K562 (cell line): Measurements from ENCODE around the gene INSIG1. TPM values are rescaled to one million over a fixed set of nuclear protein-coding genes. Genes with fewer than 3 reads are reported as not detected.

Source experiments
- BCLAF1 ChIP-seq, 2 experiments: fragments of 450-650 bp in 1 of 2; IDR thresholded peaks; 2 replicates each; pipeline ENCODE4 v1.6.1; 2011 to 2017; ENCODE audit warnings: low read depth in 2 of 2, antibody characterized with exemption in 1 of 2, borderline replicate concordance in 1 of 2, low read length in 1 of 2, mild to moderate bottlenecking in 1 of 2, mixed read lengths in 1 of 2; ENCODE audit not compliant: control insufficient read depth in 1 of 2
- BCOR ChIP-seq: fragments of 450-650 bp; IDR thresholded peaks from 2 replicates; pipeline ENCODE4 v1.6.1; 2016
- BRD9 ChIP-seq: fragments of 450-650 bp; IDR thresholded peaks from 2 replicates; pipeline ENCODE4 v1.6.1; 2018; ENCODE audit warnings: low read depth; ENCODE audit not compliant: partially characterized antibody
- KDM2B ChIP-seq: fragments of 250-450 bp; sonication (Bioruptor Pico); IDR thresholded peaks from 2 replicates; pipeline ENCODE4 v1.8.0; 2021; ENCODE audit warnings: mild to moderate bottlenecking, moderate library complexity
- MIER1 ChIP-seq: fragments of 450-650 bp; IDR thresholded peaks from 2 replicates; pipeline ENCODE4 v1.6.1; 2016; ENCODE audit warnings: antibody characterized with exemption, mild to moderate bottlenecking, low read depth
- NONO ChIP-seq, 2 experiments: fragments of 200-400 bp in 1 of 2; fragments of 450-650 bp in 1 of 2; formaldehyde crosslinking in 1 of 2; IDR thresholded peaks; 2 replicates each; pipeline ENCODE4 v1.6.1; 2017; ENCODE audit warnings: low read depth in 2 of 2, mild to moderate bottlenecking in 2 of 2, moderate library complexity in 2 of 2, low read length in 1 of 2
- NR4A1 ChIP-seq, 2 experiments: fragments of 250-450 bp in 1 of 2; fragments of 450-650 bp in 1 of 2; sonication (Bioruptor Pico) in 1 of 2; IDR thresholded peaks; 2 replicates each; pipeline versions ENCODE4 v1.4.0 to v1.6.1; 2016 to 2020; ENCODE audit warnings: mild to moderate bottlenecking in 2 of 2, missing compliant biosample characterization in 1 of 2, missing genetic modification characterization in 1 of 2, moderate library complexity in 1 of 2
- PHF21A ChIP-seq: fragments of 450-650 bp; IDR thresholded peaks from 2 replicates; pipeline ENCODE4 v1.6.1; 2017; ENCODE audit warnings: low read depth, borderline replicate concordance
- PRPF4 ChIP-seq: fragments of 200-400 bp; formaldehyde crosslinking; IDR thresholded peaks from one replicate; pipeline ENCODE4 v1.6.1; 2017; ENCODE audit warnings: low read length, low read depth, mild to moderate bottlenecking; ENCODE audit not compliant: insufficient read depth, poor library complexity, severe bottlenecking
- PTBP1 ChIP-seq: fragments of 200-400 bp; formaldehyde crosslinking; IDR thresholded peaks from 2 replicates; pipeline ENCODE4 v1.6.1; 2017; ENCODE audit warnings: low read depth, low read length
- RBFOX2 ChIP-seq: fragments of 200-400 bp; formaldehyde crosslinking; IDR thresholded peaks from 2 replicates; pipeline ENCODE4 v1.6.1; 2017; ENCODE audit warnings: low read depth, mild to moderate bottlenecking, low read length, moderate library complexity
- SMARCA4 ChIP-seq: fragments of 450-650 bp; IDR thresholded peaks from 2 replicates; pipeline ENCODE4 v1.6.1; 2016
- TAF1 ChIP-seq: IDR thresholded peaks from 2 replicates; pipeline ENCODE4 v1.6.1; 2011; ENCODE audit warnings: mild to moderate bottlenecking, low read length, moderate library complexity; ENCODE audit not compliant: insufficient read depth, control insufficient read depth, severe bottlenecking; ENCODE audit errors: extremely low read depth
- TAL1 ChIP-seq: fragments of 450-650 bp; IDR thresholded peaks from 2 replicates; pipeline ENCODE4 v1.6.1; 2016; ENCODE audit warnings: mild to moderate bottlenecking
- TARDBP ChIP-seq: fragments of 450-650 bp; IDR thresholded peaks from 2 replicates; pipeline ENCODE4 v1.6.1; 2016
- TCF7 ChIP-seq: sonication (generic); IDR thresholded peaks from 2 replicates; pipeline ENCODE4 v1.6.1; 2016; ENCODE audit warnings: antibody characterized with exemption, borderline replicate concordance
- ZBTB1 ChIP-seq: sonication (generic); formaldehyde crosslinking; IDR thresholded peaks from 2 replicates; pipeline ENCODE4 v1.8.1; 2023; ENCODE audit warnings: missing genetic modification reagents, low read depth, mild to moderate bottlenecking, borderline replicate concordance
- ZFP1 ChIP-seq: fragments of 450-650 bp; formaldehyde crosslinking; IDR thresholded peaks from 2 replicates; pipeline ENCODE4 v1.4.0; 2020; ENCODE audit warnings: mild to moderate bottlenecking, mixed read lengths
- ZKSCAN1 ChIP-seq: fragments of 150-350 bp; IDR thresholded peaks from 2 replicates; pipeline ENCODE4 v1.6.1; 2016; ENCODE audit warnings: low read depth, low read length
- ZNF184 ChIP-seq: sonication (generic); formaldehyde crosslinking; IDR thresholded peaks from 2 replicates; pipeline ENCODE4 v1.5.0; 2020; ENCODE audit warnings: missing genetic modification reagents
- ZNF436 ChIP-seq: fragments of 250-450, 450-650 bp; sonication (Bioruptor Pico); formaldehyde crosslinking; IDR thresholded peaks from 2 replicates; pipeline ENCODE4 v1.7.0; 2020; ENCODE audit warnings: mild to moderate bottlenecking
- ZNF589 ChIP-seq: fragments of 200-800 bp; sonication (Bioruptor generic); IDR thresholded peaks from 2 replicates; pipeline ENCODE4 v1.6.1; 2016; ENCODE audit warnings: low read depth, missing genetic modification characterization, missing compliant biosample characterization
- ZNF668 ChIP-seq: fragments of 250-450 bp; sonication (Bioruptor Pico); IDR thresholded peaks from 2 replicates; pipeline ENCODE4 v1.8.0; 2022; ENCODE audit warnings: mild to moderate bottlenecking, inconsistent platforms
- polyA plus RNA-seq, 8 experiments: library from polyadenylated mRNA; depleted of rRNA in 4 of 8; stranded (reverse) in 5 of 8; unstranded in 3 of 8; fragments of >200 nt; fragmentation: Nextera tagmentation in 2 of 8; fragmentation: Illumina TruSeq in 1 of 8; extraction: Ambion mirVana in 2 of 8; extraction: Trizol in 1 of 8; gene quantifications; 2 replicates each; pipeline versions ENCODE4 v1.2.1 to v1.2.3, GENCODE V29; 2011 to 2014; ENCODE audit warnings: inconsistent platforms in 1 of 8, missing spikeins in 1 of 8
- total RNA-seq, 7 experiments: library from RNA; depleted of rRNA in 6 of 7; stranded (reverse); fragments of >200 nt in 6 of 7; fragmentation: Illumina TruSeq in 2 of 7; extraction: Trizol in 2 of 7; gene quantifications; 2 replicates each; pipeline versions ENCODE4 v1.2.1 to v1.2.3, GENCODE V29; 2011 to 2021; ENCODE audit warnings: low replicate concordance in 1 of 7
- TF ChIP-seq, protein P1 (sequence below): fragments of 250-450 bp; sonication (Bioruptor Pico); IDR thresholded peaks from 2 replicates; pipeline ENCODE4 v1.8.0; 2021; ENCODE audit warnings: borderline replicate concordance, mild to moderate bottlenecking, moderate library complexity; ENCODE audit not compliant: poor library complexity, severe bottlenecking
- TF ChIP-seq, protein P2 (sequence below): sonication (generic); formaldehyde crosslinking; IDR thresholded peaks from 2 replicates; pipeline ENCODE4 v1.8.0; 2022; ENCODE audit warnings: mild to moderate bottlenecking, low read depth, missing genetic modification reagents

INSIG1 gene
- total and polyA plus RNA-seq, 9 of the 15 experiments (the other 6 are each of a cell fraction or from before 2014, with no cell fraction given), result 57.1 to 787 (median 238) TPM

DNA sequence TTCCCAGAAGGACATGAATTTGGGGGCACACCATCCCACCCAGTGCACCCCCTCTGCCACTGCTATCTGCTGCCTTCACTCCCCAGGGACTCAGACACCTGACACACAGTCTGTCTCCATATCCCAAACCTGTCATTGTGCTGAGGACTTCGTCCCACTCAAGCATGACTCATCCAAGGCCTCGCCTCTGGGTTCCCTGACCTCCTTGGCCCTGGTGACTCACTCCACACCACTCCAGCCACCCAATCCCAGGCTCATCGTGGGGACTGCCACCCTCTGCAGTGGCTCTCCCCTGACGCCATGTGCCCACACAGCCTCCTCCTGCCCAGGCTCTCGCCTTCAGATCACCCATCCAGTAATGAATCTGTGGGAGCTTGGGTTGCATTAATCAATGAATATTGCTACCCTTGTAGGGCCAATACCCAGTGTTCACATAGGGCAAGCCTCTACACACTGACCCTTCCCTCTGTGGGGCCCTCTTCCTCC lies 6.6 kb upstream of the INSIG1 start (continued):
- TF ChIP-seq TCF7, result no peak
- TF ChIP-seq TARDBP, result peak; percentile 56
- TF ChIP-seq TAF1, result no peak
- TF ChIP-seq RBFOX2, result peak; percentile 44
- TF ChIP-seq MIER1, result no peak
- TF ChIP-seq BRD9, result no peak
- TF ChIP-seq KDM2B (CRISPR knock-in tag), result no peak
- peak; percentile 88 for TF ChIP-seq ZKSCAN1
- no peak for TF ChIP-seq NONO (IDR thresholded peaks at IDR 0.05; ENCODE audit: low read depth in 2 of 2, low read length in 1 of 2)
- no peak for TF ChIP-seq BCLAF1 (IDR thresholded peaks at IDR 0.05; ENCODE audit: borderline replicate concordance in 1 of 2, control insufficient read depth in 1 of 2, low read depth in 2 of 2, low read length in 1 of 2)
- no peak for TF ChIP-seq NR4A1 (CRISPR knock-in tag; IDR thresholded peaks at IDR 0.05)
- TF ChIP-seq NR4A1 (tag; IDR thresholded peaks at IDR 0.05), result no peak
- TF ChIP-seq PRPF4, result no peak
- TF ChIP-seq ZNF589, result no peak; the same call in 1 of the 2 replicates
- TF ChIP-seq, protein P1, sequence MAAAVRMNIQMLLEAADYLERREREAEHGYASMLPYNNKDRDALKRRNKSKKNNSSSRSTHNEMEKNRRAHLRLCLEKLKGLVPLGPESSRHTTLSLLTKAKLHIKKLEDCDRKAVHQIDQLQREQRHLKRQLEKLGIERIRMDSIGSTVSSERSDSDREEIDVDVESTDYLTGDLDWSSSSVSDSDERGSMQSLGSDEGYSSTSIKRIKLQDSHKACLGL, result no peak
- TF ChIP-seq BCOR, result peak; percentile 56; the same call in 1 of the 2 replicates
- no peak for TF ChIP-seq ZNF184 (CRISPR knock-in tag)
- peak; percentile 98 for TF ChIP-seq SMARCA4
- no peak for TF ChIP-seq ZFP1 (CRISPR knock-in tag)
- no peak for TF ChIP-seq PTBP1
- no peak for TF ChIP-seq PHF21A
- TF ChIP-seq, protein P2, sequence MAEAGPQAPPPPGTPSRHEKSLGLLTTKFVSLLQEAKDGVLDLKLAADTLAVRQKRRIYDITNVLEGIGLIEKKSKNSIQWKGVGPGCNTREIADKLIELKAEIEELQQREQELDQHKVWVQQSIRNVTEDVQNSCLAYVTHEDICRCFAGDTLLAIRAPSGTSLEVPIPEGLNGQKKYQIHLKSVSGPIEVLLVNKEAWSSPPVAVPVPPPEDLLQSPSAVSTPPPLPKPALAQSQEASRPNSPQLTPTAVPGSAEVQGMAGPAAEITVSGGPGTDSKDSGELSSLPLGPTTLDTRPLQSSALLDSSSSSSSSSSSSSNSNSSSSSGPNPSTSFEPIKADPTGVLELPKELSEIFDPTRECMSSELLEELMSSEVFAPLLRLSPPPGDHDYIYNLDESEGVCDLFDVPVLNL (CRISPR knock-in tag), result no peak
- no peak for TF ChIP-seq ZNF668 (CRISPR knock-in tag)
- TF ChIP-seq TAL1, result peak; percentile 26; the same call in 1 of the 2 replicates
- no peak for TF ChIP-seq ZNF436 (CRISPR knock-in tag)
- TF ChIP-seq ZBTB1 (CRISPR knock-in tag), result no peak
